ENCODE results near the gene TRAF3IP3. TPM values are rescaled to one million over a fixed set of nuclear protein-coding genes. Genes with fewer than 3 reads are reported as not detected.

Gene TRAF3IP3
- total RNA-seq, 1 experiment from 2014 or later = not detected

DNA sequence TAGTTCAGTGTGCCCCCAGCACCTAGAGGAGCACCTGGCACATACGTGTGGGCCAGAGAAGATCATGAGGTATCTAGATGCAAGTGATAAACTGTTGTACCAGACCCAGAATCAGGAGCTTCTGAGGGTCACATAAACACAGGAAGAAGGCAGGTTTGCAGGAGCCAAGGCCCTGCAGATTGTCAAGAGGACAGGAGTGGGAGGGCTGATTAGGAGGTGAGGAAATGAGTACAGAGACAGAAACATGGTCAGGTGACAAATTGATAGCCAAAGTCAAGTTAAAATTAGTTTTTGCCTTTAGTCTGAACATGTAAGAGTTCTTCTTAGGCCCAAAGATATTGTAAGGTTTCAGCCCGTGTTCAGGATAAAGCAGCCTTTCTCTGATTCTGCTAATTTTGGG lies 14.0 kb upstream of the TRAF3IP3 start:
- H4K91ac ChIP-seq (ENCODE audit: insufficient read length, low read depth, low read length) = no peak overlapping the region
- no peak overlapping the region for H3K9ac ChIP-seq (ENCODE audit: extremely low read depth, insufficient read length, low read length)
- H3K4ac ChIP-seq (ENCODE audit: low read depth, low read length) = no peak overlapping the region
- H3K23ac ChIP-seq (ENCODE audit: insufficient read length, low read depth, low read length) = no peak overlapping the region
- H2BK20ac ChIP-seq (ENCODE audit: low read depth, low read length, poor library complexity, severe bottlenecking) = no peak overlapping the region
- no peaks in the 10 kb centered on the region; the same call in 1 of the 2 replicates for H3K27me3 ChIP-seq (ENCODE audit: insufficient read depth, low read length)
- no peaks in the 10 kb centered on the region for H3K23me2 ChIP-seq (ENCODE audit: insufficient read length, low read depth, low read length, poor library complexity, severe bottlenecking)
- no peak overlapping the region for H2BK15ac ChIP-seq (ENCODE audit: low read depth, low read length)
- no CpG with 5 or more reads among the region's 2 CpGs for WGBS (ENCODE audit: extremely low coverage, insufficient read length, low lambda C conversion rate)
- H2BK120ac ChIP-seq (ENCODE audit: low read depth, low read length, poor library complexity, severe bottlenecking) = no peak overlapping the region
- DNase-seq = no peak
- peaks cover 58% of the 10 kb centered on the region for H3K27me3 Mint-ChIP-seq (ENCODE audit: low read depth)
- H3K9me3 ChIP-seq (ENCODE audit: control insufficient read depth, low read depth, low read length) = no peaks in the 10 kb centered on the region
- no peak overlapping the region for H2BK12ac ChIP-seq (ENCODE audit: insufficient read length, low read depth, low read length)
- no peak overlapping the region for H3K56ac ChIP-seq (ENCODE audit: insufficient read length, low read depth, low read length)
- no peak overlapping the region for H3T11ph ChIP-seq (ENCODE audit: low read length)
- no peaks in the 10 kb centered on the region for H3K4me1 Mint-ChIP-seq
- no peak overlapping the region for H3K27ac ChIP-seq (ENCODE audit: insufficient read length, low read depth, low read length)
- no peak overlapping the region for H4K5ac ChIP-seq (ENCODE audit: insufficient read length, low read depth, low read length)
- no peaks in the 10 kb centered on the region for H3K4me1 ChIP-seq (ENCODE audit: insufficient read depth, low read length)
- no peaks in the 10 kb centered on the region for H3K36me3 Mint-ChIP-seq (ENCODE audit: insufficient read depth in 1 of 3, low read depth in 3 of 3)
- TF ChIP-seq, protein P1, sequence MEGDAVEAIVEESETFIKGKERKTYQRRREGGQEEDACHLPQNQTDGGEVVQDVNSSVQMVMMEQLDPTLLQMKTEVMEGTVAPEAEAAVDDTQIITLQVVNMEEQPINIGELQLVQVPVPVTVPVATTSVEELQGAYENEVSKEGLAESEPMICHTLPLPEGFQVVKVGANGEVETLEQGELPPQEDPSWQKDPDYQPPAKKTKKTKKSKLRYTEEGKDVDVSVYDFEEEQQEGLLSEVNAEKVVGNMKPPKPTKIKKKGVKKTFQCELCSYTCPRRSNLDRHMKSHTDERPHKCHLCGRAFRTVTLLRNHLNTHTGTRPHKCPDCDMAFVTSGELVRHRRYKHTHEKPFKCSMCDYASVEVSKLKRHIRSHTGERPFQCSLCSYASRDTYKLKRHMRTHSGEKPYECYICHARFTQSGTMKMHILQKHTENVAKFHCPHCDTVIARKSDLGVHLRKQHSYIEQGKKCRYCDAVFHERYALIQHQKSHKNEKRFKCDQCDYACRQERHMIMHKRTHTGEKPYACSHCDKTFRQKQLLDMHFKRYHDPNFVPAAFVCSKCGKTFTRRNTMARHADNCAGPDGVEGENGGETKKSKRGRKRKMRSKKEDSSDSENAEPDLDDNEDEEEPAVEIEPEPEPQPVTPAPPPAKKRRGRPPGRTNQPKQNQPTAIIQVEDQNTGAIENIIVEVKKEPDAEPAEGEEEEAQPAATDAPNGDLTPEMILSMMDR (conservative IDR thresholded peaks at IDR 0.05) = no peak
- no peak overlapping the region for H3K4me2 ChIP-seq (ENCODE audit: insufficient read depth, insufficient read length, low read length)
- H4K8ac ChIP-seq (replicated peaks; ENCODE audit: insufficient read length, low read depth, low read length) = no peak overlapping the region
- no peak overlapping the region for H2BK5ac ChIP-seq (ENCODE audit: insufficient read length, low read length)
- no peak overlapping the region for H3K27ac Mint-ChIP-seq
- no peaks in the 10 kb centered on the region for H3K79me1 ChIP-seq (ENCODE audit: insufficient read depth, low read depth, low read length, poor library complexity, severe bottlenecking)
- H3K79me2 ChIP-seq (ENCODE audit: insufficient read depth, low read length) = no peaks in the 10 kb centered on the region
- no peak overlapping the region for H3K18ac ChIP-seq (ENCODE audit: insufficient read length, low read depth, low read length)
- H4K20me1 ChIP-seq (ENCODE audit: control insufficient read depth, insufficient read depth, insufficient read length) = no peaks in the 10 kb centered on the region
- H2AK5ac ChIP-seq (ENCODE audit: insufficient read length, low read length) = no peak overlapping the region
- no peak overlapping the region for H3K14ac ChIP-seq (ENCODE audit: insufficient read depth, low read length)
- H3K4me3 Mint-ChIP-seq = no peak overlapping the region
- H2AFZ ChIP-seq (ENCODE audit: low read length) = no peak overlapping the region
- H3K9me3 Mint-ChIP-seq = no peaks in the 10 kb centered on the region
